GM12878 (cell line): ENCODE results near the gene CCR8. TPM values are rescaled to one million over a fixed set of nuclear protein-coding genes. Genes with fewer than 3 reads are reported as not detected.
A peak's percentile ranks its signal among the peaks of the same experiment; 100 is the strongest.

ENCODE experiments used
- ATF2 ChIP-seq: IDR thresholded peaks from 2 replicates; pipeline ENCODE4 v1.6.1; 2012; ENCODE audit warnings: low read length, inconsistent platforms
- BMI1 ChIP-seq: fragments of 450-650 bp; IDR thresholded peaks from 2 replicates; pipeline ENCODE4 v1.6.1; 2016; ENCODE audit warnings: mild to moderate bottlenecking, moderate library complexity, borderline replicate concordance
- GABPA ChIP-seq: IDR thresholded peaks from 2 replicates; pipeline ENCODE4 v1.6.1; 2014; ENCODE audit warnings: antibody characterized with exemption, low read depth, mild to moderate bottlenecking, inconsistent platforms
- JUND ChIP-seq: IDR thresholded peaks from 2 replicates; pipeline ENCODE4 v1.6.1; 2012; ENCODE audit warnings: low read depth, mild to moderate bottlenecking, low read length, improper control_type of control experiment, moderate library complexity
- KDM1A ChIP-seq: fragments of 200-600 bp; sonication (generic); IDR thresholded peaks from 2 replicates; pipeline ENCODE4 v1.6.1; 2016; ENCODE audit warnings: borderline replicate concordance
- KLF5 ChIP-seq: fragments of 450-650 bp; IDR thresholded peaks from 2 replicates; pipeline ENCODE4 v1.6.1; 2014; ENCODE audit warnings: mild to moderate bottlenecking; ENCODE audit not compliant: partially characterized antibody
- NRF1 ChIP-seq: conservative IDR thresholded peaks from 2 replicates; pipeline ENCODE4 v1.6.1; 2011; ENCODE audit warnings: mild to moderate bottlenecking, low read depth, low read length, improper control_type of control experiment
- POLR2AphosphoS2 ChIP-seq: IDR thresholded peaks from 2 replicates; pipeline ENCODE4 v1.6.1; 2011; ENCODE audit warnings: low read depth, mild to moderate bottlenecking, low read length, improper control_type of control experiment, moderate library complexity
- RUNX3 ChIP-seq: IDR thresholded peaks from 2 replicates; pipeline ENCODE4 v1.6.1; 2012; ENCODE audit warnings: low read length, inconsistent platforms
- TARDBP ChIP-seq: IDR thresholded peaks from 2 replicates; pipeline ENCODE4 v1.6.1; 2016; ENCODE audit warnings: borderline replicate concordance
- ZBED1 ChIP-seq: IDR thresholded peaks from 2 replicates; pipeline ENCODE4 v1.6.1; 2016; ENCODE audit warnings: borderline replicate concordance
- ZNF24 ChIP-seq: fragments of 450-650 bp; IDR thresholded peaks from 2 replicates; pipeline ENCODE4 v1.6.1; 2017; ENCODE audit warnings: antibody characterized with exemption, mild to moderate bottlenecking
- ZSCAN29 ChIP-seq: fragments of 450-650 bp; IDR thresholded peaks from 2 replicates; pipeline ENCODE4 v1.6.1; 2017; ENCODE audit warnings: mild to moderate bottlenecking, moderate library complexity
- polyA plus RNA-seq, 11 experiments: library from polyadenylated mRNA; depleted of rRNA in 4 of 11; unstranded in 6 of 11; stranded (reverse) in 5 of 11; fragments of >200 nt; fragmentation: Nextera tagmentation in 4 of 11; fragmentation: Illumina TruSeq in 1 of 11; extraction: Ambion mirVana in 4 of 11; extraction: Trizol in 1 of 11; gene quantifications; 1 replicate in 1 of 11; 2 replicates in 10 of 11; pipeline versions ENCODE4 v1.2.1 to v1.2.3, GENCODE V29; 2011 to 2016; ENCODE audit warnings: inconsistent platforms in 2 of 11, missing spikeins in 2 of 11, low read depth in 1 of 11
- total RNA-seq, 4 experiments: library from RNA; depleted of rRNA in 3 of 4; stranded (reverse); fragments of >200 nt in 3 of 4; fragmentation: Illumina TruSeq in 1 of 4; extraction: Trizol in 1 of 4; gene quantifications; 2 replicates each; pipeline versions ENCODE4 v1.2.1 to v1.2.3, GENCODE V29; 2013 to 2021

Gene CCR8
- total and polyA plus RNA-seq, 10 of the 15 experiments (the other 5 are each of a cell fraction or from before 2014, with no cell fraction given) = 5.2 to 28.8 (median 15.6) TPM

DNA sequence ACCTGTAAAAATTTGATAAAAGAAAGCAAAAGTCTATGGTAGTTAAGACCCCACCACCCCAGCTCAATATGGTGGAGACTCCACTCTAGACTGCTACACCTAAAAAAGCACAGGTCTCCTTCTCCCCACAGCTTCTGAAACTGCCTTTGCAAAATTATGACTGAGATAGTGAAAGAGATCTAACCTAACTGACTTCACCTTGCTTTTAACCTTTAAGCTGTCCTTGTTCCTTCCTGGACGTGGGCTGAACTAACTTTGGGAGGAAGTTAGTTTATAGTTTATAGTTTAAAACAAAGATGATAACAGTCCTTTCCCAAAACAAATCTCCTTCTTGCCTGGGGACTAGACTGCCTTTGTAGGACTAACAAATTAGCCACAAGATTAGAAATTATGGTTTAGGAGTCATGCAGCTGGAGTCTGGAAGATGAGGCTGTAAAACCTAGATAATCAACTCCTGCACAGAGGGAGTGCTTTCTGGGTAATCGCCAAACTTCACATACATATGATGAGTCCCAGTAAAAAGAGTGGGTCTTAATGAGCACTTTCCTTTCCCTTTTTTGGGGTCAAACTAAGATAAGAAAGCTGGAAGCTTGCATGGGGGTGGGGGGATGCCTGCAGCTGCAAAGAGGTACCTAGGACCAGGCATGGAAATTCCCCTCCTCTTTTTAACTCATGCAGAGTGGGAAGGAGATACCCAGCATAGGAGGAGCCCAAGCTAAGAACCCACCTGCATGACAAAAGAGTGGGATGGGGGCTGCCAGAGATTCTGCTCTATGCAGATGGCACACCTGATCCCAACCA, 17.5 kb downstream of the CCR8 start (continued):
- TF ChIP-seq GABPA (no peak), JUND (no peak), ZSCAN29 (no peak), BMI1 (no peak), ZNF24 (no peak), TARDBP (no peak), RUNX3 (peak; percentile 17; the same call in 1 of the 2 replicates), KDM1A (no peak), NRF1 (no peak), ATF2 (no peak), ZBED1 (no peak), POLR2AphosphoS2 (no peak), KLF5 (no peak)
